ENCODE measurements around the gene MPZL3.

- TF ChIP-seq REST (IDR thresholded peaks at IDR 0.05; ENCODE audit: unreplicated experiment) (no peak), CTCF (conservative IDR thresholded peaks at IDR 0.05; ENCODE audit: low read depth in 2 of 2) (no peak), POLR2AphosphoS5 (IDR thresholded peaks at IDR 0.05; ENCODE audit: low read depth) (no peak), EZH2 (IDR thresholded peaks at IDR 0.05; ENCODE audit: low read depth, unreplicated experiment) (no peak), CREB1 (CRISPR knock-in tag; IDR thresholded peaks at IDR 0.05; ENCODE audit: low read depth) (no peak), NANOG (IDR thresholded peaks at IDR 0.05; ENCODE audit: borderline replicate concordance) (no peak), EZH2phosphoT487 (IDR thresholded peaks at IDR 0.05; ENCODE audit: unreplicated experiment) (no peak), ZNF462 (CRISPR knock-in tag; IDR thresholded peaks at IDR 0.05) (no peak), JUNB (IDR thresholded peaks at IDR 0.05; ENCODE audit: unreplicated experiment) (no peak), ZNF331 (CRISPR knock-in tag; IDR thresholded peaks at IDR 0.05; ENCODE audit: low read depth) (no peak)
These were observed 19.8 kb upstream of the MPZL3 start for GRCh38 chr11:118272001-118272400.

Data from GM23338 (cell line).